ENCODE results near the gene MOCS3.

The MOCS3 gene

DNA sequence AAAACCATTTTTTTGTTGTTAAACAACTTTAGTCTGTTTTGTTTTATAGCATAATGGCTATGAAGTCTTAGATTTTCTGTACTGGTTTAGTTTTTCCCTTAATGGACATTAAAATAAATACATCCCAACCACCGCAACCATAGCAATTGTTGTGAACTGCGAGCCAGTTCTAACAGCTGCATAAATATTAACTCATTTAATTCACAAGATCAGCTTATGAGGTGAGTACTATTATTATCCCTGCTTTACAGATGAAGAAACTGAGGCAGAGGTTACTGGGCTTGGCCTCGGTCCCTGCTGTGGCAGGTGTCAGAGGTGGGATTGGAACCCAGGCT is 23.1 kb downstream of the MOCS3 start:
- DNase-seq (ENCODE audit: low read depth, low spot score), result no peak

DNA sequence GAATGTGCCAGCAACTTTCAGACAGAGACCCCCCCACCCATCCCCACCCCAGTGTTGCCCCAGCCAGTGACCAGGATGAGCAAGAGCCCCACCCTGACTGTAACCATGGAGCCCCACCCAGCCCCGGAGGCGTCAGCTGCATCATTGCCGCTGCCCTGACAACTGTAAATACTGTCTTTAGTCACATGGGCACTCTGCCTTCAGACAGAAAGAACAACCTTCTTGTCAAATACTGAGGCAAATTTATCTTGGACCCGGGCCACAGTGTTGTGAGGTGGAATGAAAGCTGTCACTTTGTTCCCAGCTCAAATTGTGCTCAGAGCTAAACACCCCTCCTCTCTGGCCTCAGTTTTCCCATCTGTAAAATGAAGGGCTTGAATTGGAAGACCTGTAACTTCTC is 23.7 kb downstream of the MOCS3 start:
- no peak for DNase-seq (ENCODE audit: low read depth, low spot score)

- DNase-seq (ENCODE audit: low read depth, low spot score), result no peak
Observed at GRCh38 chr20:50983321-50983720, 24.7 kb downstream of the MOCS3 start.

DNA sequence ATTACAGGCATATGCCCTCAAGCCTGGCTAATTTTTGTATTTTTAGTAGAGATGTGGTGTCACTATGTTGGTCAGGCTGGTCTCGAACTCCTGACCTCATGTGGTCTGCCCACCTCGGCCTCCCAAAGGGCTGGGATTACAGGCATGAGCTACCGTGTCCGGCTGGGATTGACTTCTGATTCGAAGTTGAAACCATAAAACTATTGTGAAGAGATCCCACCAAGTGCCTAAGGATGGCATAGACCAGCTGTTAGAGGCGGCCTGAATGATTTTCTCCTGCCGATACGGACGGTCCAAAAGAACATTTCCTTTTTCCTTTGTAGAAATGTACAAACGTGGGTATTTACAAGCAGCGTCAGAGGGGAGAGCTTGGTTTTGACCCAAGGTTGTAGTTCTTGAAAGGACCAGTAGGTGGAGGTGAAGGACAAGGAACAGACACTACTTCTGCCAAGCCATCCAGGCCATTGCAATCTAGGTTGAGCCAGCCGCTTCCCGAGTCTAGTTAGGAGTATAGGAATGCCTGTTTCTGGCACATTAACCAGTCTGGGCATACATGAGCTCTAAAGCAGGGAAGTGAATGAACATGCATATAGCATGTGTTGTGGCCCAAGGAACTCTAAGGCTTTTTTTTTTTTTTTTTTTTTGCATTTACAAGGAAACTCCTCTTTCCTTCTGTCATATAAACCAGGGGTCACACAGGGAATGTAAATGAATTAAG is 29.0 kb downstream of the MOCS3 start:
- DNase-seq (ENCODE audit: low read depth, low spot score), result peak; percentile 59

- DNase-seq (ENCODE audit: low read depth, low spot score), result no peak
Observed at GRCh38 chr20:50991076-50991475, 32.5 kb downstream of the MOCS3 start.

GRCh38 chr20:50992336-50992732 is 33.7 kb downstream of the MOCS3 start:
- no peak for DNase-seq (ENCODE audit: low read depth, low spot score)

- DNase-seq (ENCODE audit: low read depth, low spot score), result no peak
Observed at GRCh38 chr20:50992733-50993457, 34.3 kb downstream of the MOCS3 start.

DNA sequence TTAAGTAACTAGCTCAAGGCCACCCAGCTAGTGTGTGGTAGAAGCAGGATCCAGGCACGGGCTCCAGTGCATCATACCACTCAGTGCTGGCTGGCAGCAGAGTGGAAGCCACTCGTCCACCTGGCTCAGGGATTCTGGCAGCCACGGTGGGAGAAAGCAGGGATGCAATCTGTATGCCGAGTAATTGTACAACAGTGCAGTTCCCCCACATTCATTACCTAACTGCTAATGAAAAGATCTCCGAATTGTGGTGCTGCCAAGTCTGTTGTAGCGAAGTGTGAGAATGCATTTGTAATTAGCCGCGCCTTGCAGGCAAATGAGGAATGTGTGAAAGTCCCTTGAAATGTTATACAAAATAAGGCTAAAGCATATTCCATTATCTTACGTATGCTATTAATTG is 35.3 kb downstream of the MOCS3 start:
- DNase-seq (ENCODE audit: low read depth, low spot score), result no peak

DNA sequence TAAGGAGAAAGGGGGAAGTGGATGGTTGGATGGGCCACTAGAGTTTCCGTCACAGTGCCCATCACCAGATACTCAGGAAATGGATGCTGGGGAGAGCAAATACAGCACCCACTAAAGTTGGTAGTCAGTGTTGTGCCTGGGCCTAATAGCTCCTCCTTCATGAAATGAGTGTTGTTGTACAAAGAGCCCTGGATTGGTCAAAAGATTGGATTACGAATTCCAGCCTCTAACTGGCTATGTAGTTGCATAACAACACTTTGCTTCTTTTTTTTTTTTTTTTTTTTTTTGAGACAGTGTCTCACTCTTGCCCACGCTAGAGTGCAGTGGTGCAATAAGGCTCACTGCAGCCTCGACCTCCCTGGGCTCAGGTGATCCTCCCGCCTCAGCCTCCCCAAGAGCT is 36.9 kb downstream of the MOCS3 start:
- no peak for DNase-seq (ENCODE audit: low read depth, low spot score)

DNA sequence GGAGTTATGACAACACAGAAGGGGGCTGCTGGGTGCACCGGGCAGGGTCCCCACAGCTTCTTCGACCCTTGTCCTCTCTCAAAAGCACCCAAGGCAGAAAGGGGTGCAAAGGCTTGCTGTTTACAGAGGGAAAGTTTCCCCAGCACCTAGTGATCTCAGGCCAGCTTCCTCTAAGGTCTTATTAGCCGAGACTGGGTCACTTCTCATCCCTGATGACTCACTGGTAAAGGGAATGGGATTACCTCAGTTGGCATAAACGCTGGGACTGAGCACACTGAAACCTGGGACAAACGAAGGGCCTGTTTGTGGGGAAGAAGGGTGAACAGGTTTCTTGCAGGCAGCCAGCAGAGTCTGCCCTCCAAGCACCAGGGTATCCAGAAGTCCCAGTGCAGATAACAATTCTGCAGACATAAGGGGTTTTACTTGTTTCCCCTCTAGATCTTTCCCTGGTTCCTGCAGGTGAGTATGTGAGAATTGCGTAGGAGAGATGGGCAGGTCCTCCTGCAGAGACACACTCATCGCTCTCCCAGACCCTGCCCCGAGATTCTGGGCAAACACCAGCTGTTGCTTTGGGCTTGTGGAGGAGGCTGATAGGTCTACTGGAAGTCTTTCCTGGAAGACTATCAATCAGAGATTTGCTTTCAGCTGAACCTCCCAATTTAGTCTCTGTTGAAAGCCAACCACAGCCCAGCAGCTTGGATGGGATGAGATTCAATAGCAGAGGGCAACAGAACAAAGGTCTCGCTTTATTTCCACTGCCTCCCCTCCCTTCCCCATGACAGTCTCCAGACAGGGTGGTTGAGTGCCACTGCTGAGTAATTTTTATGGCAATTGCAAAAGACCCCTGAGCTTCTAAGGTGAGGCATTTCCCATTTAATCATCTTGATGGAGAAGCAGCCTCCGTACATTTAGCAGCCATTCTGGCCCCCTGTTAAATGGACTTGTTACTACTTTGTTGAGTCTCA is 38.6 kb downstream of the MOCS3 start:
- DNase-seq (ENCODE audit: low read depth, low spot score), result no peak

- DNase-seq (ENCODE audit: low read depth, low spot score), result no peak
Observed at GRCh38 chr20:50999355-50999754, 40.7 kb downstream of the MOCS3 start.

GRCh38 chr20:51001430-51002265 is 43.0 kb downstream of the MOCS3 start:
- no peak for DNase-seq (ENCODE audit: low read depth, low spot score)

- DNase-seq (ENCODE audit: low read depth, low spot score), result no peak
Observed at GRCh38 chr20:51002633-51003032, 44.0 kb downstream of the MOCS3 start.

GRCh38 chr20:51003753-51004152 is 45.1 kb downstream of the MOCS3 start:
- no peak for DNase-seq (ENCODE audit: low read depth, low spot score)

GRCh38 chr20:51004305-51004727 is 45.7 kb downstream of the MOCS3 start:
- no peak for DNase-seq (ENCODE audit: low read depth, low spot score)

DNA sequence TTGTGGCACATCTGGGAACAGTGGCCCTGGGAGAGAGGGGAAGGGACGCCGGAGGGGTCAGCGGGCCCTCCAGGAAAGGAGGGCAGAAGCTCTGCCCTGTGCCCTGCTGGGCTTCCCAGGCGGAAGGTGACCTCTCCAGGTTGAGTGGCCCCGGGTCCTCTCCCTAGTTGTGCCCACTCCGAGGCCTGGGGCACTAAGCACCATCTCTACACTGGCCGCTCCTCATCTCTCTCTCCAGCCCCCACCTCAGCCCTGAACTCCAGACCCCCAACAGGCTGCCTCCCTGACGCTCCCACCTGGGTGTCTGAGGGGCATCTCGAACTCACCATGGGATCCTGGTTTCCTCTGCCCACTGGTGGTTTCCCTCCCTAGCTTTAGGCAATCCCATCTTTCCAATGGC is 46.2 kb downstream of the MOCS3 start:
- no peak for DNase-seq (ENCODE audit: low read depth, low spot score)

- DNase-seq (ENCODE audit: low read depth, low spot score), result no peak
Observed at GRCh38 chr20:51005214-51005613, 46.6 kb downstream of the MOCS3 start.

- no peak for DNase-seq (ENCODE audit: low read depth, low spot score)
Observed at GRCh38 chr20:51008718-51009117, 50.1 kb downstream of the MOCS3 start.

DNA sequence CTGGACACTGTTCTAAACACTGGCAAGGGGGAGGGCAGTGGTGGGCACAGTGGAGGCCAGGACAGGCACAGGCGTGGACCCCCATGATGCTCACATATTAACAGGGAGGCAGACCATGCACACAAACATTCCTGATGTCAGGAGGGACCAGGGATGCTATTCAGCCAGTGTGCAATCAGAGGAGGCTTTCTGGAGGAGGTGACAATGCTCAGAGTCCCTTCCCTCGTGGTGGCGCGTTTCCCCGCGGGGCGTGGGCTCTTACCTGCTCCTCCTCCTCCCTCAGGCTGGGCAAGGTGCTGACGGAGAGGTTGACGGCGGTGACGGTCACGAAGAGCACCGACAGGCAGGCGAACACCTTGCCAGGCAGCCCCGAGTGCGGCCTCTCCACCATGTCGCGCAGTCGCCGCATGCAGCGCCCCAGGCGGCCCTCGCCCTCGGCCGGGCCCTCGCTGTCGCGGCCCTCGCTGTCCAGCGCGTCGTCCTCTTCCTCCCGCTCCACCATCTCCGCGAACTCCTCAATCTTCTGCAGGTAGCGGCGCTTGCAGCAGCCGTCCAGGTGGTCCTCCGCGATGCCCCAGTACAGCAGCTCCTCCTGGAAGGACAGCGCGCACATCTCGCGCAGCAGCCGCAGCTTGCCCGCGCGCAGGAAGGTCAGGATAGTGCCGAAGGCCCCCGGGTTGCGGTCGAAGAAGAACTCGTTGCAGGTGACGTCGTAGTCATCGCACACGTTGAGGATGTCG is 50.9 kb downstream of the MOCS3 start:
- no peak for DNase-seq (ENCODE audit: low read depth, low spot score)

GRCh38 chr20:51010043-51010365 is 51.4 kb downstream of the MOCS3 start:
- DNase-seq (ENCODE audit: low read depth, low spot score), result no peak

DNA sequence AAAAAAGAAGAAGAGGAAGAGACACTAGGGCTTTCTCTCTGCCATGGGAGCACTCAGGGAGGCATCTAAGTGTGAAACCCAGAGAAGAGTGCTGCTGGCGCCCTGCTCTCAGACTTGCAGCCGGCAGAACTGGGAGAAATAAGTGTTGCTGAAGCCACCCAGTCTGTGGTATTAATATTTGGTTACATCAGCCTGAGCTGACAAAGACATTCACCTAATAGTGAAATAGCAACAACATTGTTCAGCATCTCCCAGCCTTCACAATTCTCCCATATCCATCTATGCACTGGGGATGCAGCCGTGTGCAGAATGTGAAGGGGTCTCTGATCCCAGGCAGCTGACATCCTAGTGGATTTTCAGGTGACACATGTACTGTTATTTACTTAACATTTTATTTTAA is 52.3 kb downstream of the MOCS3 start:
- DNase-seq (ENCODE audit: low read depth, low spot score), result no peak
